HepG2 (cell line): ENCODE measurements around the gene RDH8. TPM values are rescaled to one million over a fixed set of nuclear protein-coding genes. Genes with fewer than 3 reads are reported as not detected.
A peak's percentile ranks its signal among the peaks of the same experiment; 100 is the strongest.

ENCODE experiments used
- ATAC-seq: fragments of 200-7000 bp; cut with Tn5 transposase; 3 replicates; pipeline ENCODE4 v1.9.1; 2020; ENCODE audit warnings: mild to moderate bottlenecking, moderate library complexity
- BruUV-seq: library from RNA; stranded (reverse); fragments of 400-500 nt; replicated peaks from 2 replicates; lab custom pipeline; 2021; lab: Mats Ljungman, UMichigan
- CTCF ChIA-PET: fragments of 300-600 bp; formaldehyde crosslinking; extraction: SDS; loops from one replicate; lab custom pipeline; 2021; ENCODE audit warnings: low total read pairs, inconsistent platforms, low intra/inter-chr PET ratio; lab: Yijun Ruan, JAX
- POLR2A ChIA-PET: fragments of 350-600 bp; sonication (Branson Sonifier 250); formaldehyde crosslinking; loops from one replicate; lab custom pipeline; 2020; ENCODE audit warnings: antibody characterized with exemption, inconsistent platforms; lab: Yijun Ruan, JAX
- DNase-seq: peaks from one replicate; pipeline ENCODE4 v3.0.0-alpha.2; 2015; ENCODE audit warnings: low spot score
- FAIRE-seq: peaks from 3 replicates; lab custom pipeline; 2011; peaks lifted over from hg19 to GRCh38; lab: Jason Lieb, UNC
- H2AFZ ChIP-seq: one replicate; pipeline ENCODE4 v1.6.1; 2011; ENCODE audit warnings: low read length, inconsistent platforms
- H3K27ac ChIP-seq: fragments of 300-600 bp; 3 replicates; pipeline ENCODE4 v1.8.0; 2011; ENCODE audit warnings: mixed run types, mild to moderate bottlenecking, mixed read lengths, low read length, inconsistent platforms; ENCODE audit not compliant: insufficient read depth; ENCODE audit errors: extremely low read length
- H3K27me3 ChIP-seq, 2 experiments: fragments of 200-600 bp in 1 of 2; 2 replicates in 1 of 2; 3 replicates in 1 of 2; pipeline versions ENCODE4 v1.6.0 to v1.8.0; 2011; ENCODE audit warnings: low read length in 2 of 2, mild to moderate bottlenecking in 2 of 2, moderate library complexity in 2 of 2, inconsistent platforms in 1 of 2; ENCODE audit not compliant: insufficient read depth in 2 of 2, control insufficient read depth in 1 of 2
- H3K36me3 ChIP-seq, 2 experiments: fragments of 200-600 bp in 1 of 2; replicated peaks in 1 of 2; 2 replicates in 1 of 2; 3 replicates in 1 of 2; pipeline versions ENCODE4 v1.5.1 to v1.8.0; 2011; ENCODE audit warnings: low read length in 2 of 2, inconsistent platforms in 1 of 2; ENCODE audit not compliant: insufficient read depth in 2 of 2, control insufficient read depth in 1 of 2
- H3K4me1 ChIP-seq: 2 replicates; pipeline ENCODE4 v1.5.1; 2012; ENCODE audit warnings: low read length, inconsistent platforms; ENCODE audit not compliant: insufficient read depth
- H3K4me2 ChIP-seq: 2 replicates; pipeline ENCODE4 v1.6.0; 2011; ENCODE audit warnings: low read depth, low read length, inconsistent platforms
- H3K4me3 ChIP-seq, 3 experiments: fragments of 200-600 bp in 1 of 3; sonication (generic), shearing (Covaris generic) in 1 of 3; replicated peaks in 1 of 3; 2 replicates each; pipeline ENCODE4 v1.5.1; 2011 to 2016; ENCODE audit warnings: low read length in 3 of 3, inconsistent platforms in 2 of 3, low read depth in 2 of 3, mild to moderate bottlenecking in 2 of 3, control low read depth in 1 of 3, mixed read lengths in 1 of 3; ENCODE audit not compliant: insufficient read depth in 1 of 3
- H3K79me2 ChIP-seq: one replicate; pipeline ENCODE4 v1.6.1; 2011; ENCODE audit warnings: low read length, inconsistent platforms; ENCODE audit not compliant: insufficient read depth
- H3K9ac ChIP-seq: 2 replicates; pipeline ENCODE4 v1.6.0; 2011; ENCODE audit warnings: mild to moderate bottlenecking, low read depth, low read length, inconsistent platforms; ENCODE audit not compliant: insufficient read depth
- H3K9me3 ChIP-seq: 2 replicates; pipeline ENCODE4 v1.5.1; 2012; ENCODE audit warnings: mild to moderate bottlenecking, low read length
- H4K20me1 ChIP-seq: 2 replicates; pipeline ENCODE4 v1.6.0; 2011; ENCODE audit warnings: inconsistent platforms, mild to moderate bottlenecking, low read length, moderate library complexity; ENCODE audit not compliant: insufficient read depth
- ARNTL ChIP-seq: sonication (generic); formaldehyde crosslinking; IDR thresholded peaks from 2 replicates; pipeline ENCODE4 v1.4.0; 2020; ENCODE audit warnings: mild to moderate bottlenecking, missing genetic modification reagents
- CREB1 ChIP-seq, 2 experiments: fragments of 450-650 bp in 1 of 2; IDR thresholded peaks; 2 replicates each; pipeline ENCODE4 v1.6.1; 2016 to 2017; ENCODE audit warnings: control low read depth in 1 of 2, mild to moderate bottlenecking in 1 of 2, missing compliant biosample characterization in 1 of 2, missing genetic modification characterization in 1 of 2
- ELF3 ChIP-seq: IDR thresholded peaks from 2 replicates; pipeline ENCODE4 v1.6.1; 2016; ENCODE audit warnings: missing genetic modification reagents, missing compliant biosample characterization
- GTF2F1 ChIP-seq: fragments of 150-350 bp; IDR thresholded peaks from 2 replicates; pipeline ENCODE4 v1.6.1; 2014; ENCODE audit warnings: low read length
- MLX ChIP-seq: IDR thresholded peaks from 2 replicates; pipeline ENCODE4 v1.6.1; 2016
- NFATC3 ChIP-seq: sonication (generic); formaldehyde crosslinking; IDR thresholded peaks from 2 replicates; pipeline ENCODE4 v1.5.1; 2020; ENCODE audit warnings: mild to moderate bottlenecking, missing genetic modification reagents
- NRL ChIP-seq: sonication (generic); formaldehyde crosslinking; IDR thresholded peaks from 2 replicates; pipeline ENCODE4 v1.5.0; 2020; ENCODE audit warnings: missing genetic modification reagents, mild to moderate bottlenecking, moderate library complexity, borderline replicate concordance
- PCBP2 ChIP-seq: fragments of 200-400 bp; formaldehyde crosslinking; optimal IDR thresholded peaks from 2 replicates; pipeline ENCODE3; 2018; ENCODE audit warnings: low read length, low read depth; ENCODE audit not compliant: poor library complexity, severe bottlenecking
- POGZ ChIP-seq: sonication (generic); formaldehyde crosslinking; IDR thresholded peaks from 2 replicates; pipeline ENCODE4 v1.4.0; 2020; ENCODE audit warnings: mild to moderate bottlenecking, missing genetic modification reagents
- RELA ChIP-seq: sonication (generic); formaldehyde crosslinking; IDR thresholded peaks from 2 replicates; pipeline ENCODE4 v1.4.0; 2020; ENCODE audit warnings: missing genetic modification reagents
- REPIN1 ChIP-seq: sonication (generic); formaldehyde crosslinking; IDR thresholded peaks from 2 replicates; pipeline ENCODE4 v1.8.0; 2022; ENCODE audit warnings: missing genetic modification reagents, low read depth, mild to moderate bottlenecking, borderline replicate concordance
- RFX5 ChIP-seq: IDR thresholded peaks from 2 replicates; pipeline ENCODE4 v1.6.1; 2011; ENCODE audit warnings: low read depth, low read length, improper control_type of control experiment
- SSRP1 ChIP-seq: IDR thresholded peaks from 2 replicates; pipeline ENCODE4 v1.6.1; 2016; ENCODE audit warnings: control low read depth
- TFAP4 ChIP-seq: sonication (generic); IDR thresholded peaks from 2 replicates; pipeline ENCODE4 v1.6.1; 2016; ENCODE audit warnings: low read depth, borderline replicate concordance
- ZNF205 ChIP-seq: IDR thresholded peaks from 2 replicates; pipeline ENCODE4 v1.6.1; 2018; ENCODE audit warnings: missing biosample characterization, missing genetic modification reagents
- ZNF251 ChIP-seq: sonication (generic); formaldehyde crosslinking; IDR thresholded peaks from 2 replicates; pipeline ENCODE4 v1.9.0; 2021; ENCODE audit warnings: mild to moderate bottlenecking, missing genetic modification reagents
- ZNF564 ChIP-seq: sonication (generic); formaldehyde crosslinking; IDR thresholded peaks from 2 replicates; pipeline ENCODE4 v1.8.1; 2023; ENCODE audit warnings: mild to moderate bottlenecking, missing genetic modification reagents
- ZNF781 ChIP-seq: sonication (generic); formaldehyde crosslinking; IDR thresholded peaks from 2 replicates; pipeline ENCODE4 v1.5.1; 2020; ENCODE audit warnings: borderline replicate concordance, mild to moderate bottlenecking, missing genetic modification reagents; ENCODE audit errors: not compliant biosample characterization
- ZSCAN30 ChIP-seq: sonication (generic); formaldehyde crosslinking; IDR thresholded peaks from 2 replicates; pipeline ENCODE4 v1.5.0; 2020; ENCODE audit warnings: mild to moderate bottlenecking, missing genetic modification reagents
- WGBS: methylation state at CpG from one replicate; pipeline ENCODE4 v1.1.6; 2017; ENCODE audit warnings: low lambda C conversion rate; 5-methylcytosine and 5-hydroxymethylcytosine counted together
- in situ Hi-C: cut with HindIII; loops from 2 replicates; pipeline ENCODE4 v1.10.0; 2017; ENCODE audit warnings: low pct_unique_long_range_greater_than_20kb; ENCODE audit not compliant: extremely low pct_ligation_motif_present
- intact Hi-C: fragments of 100-400 bp; cut with micrococcal nuclease; formaldehyde crosslinking; loops from one replicate; pipeline ENCODE4 v1.10.0; 2022; ENCODE audit not compliant: unreplicated experiment
- polyA plus RNA-seq, 8 experiments: library from polyadenylated mRNA; depleted of rRNA in 3 of 8; stranded (reverse) in 7 of 8; unstranded in 1 of 8; fragments of >200 nt; fragmentation: Illumina TruSeq in 4 of 8; extraction: Trizol in 4 of 8; gene quantifications; 2 replicates each; pipeline versions ENCODE4 v1.2.1 to v1.2.3, GENCODE V29; 2011 to 2016; ENCODE audit warnings: low read depth in 4 of 8, missing spikeins in 1 of 8, mixed read lengths in 1 of 8; ENCODE audit not compliant: insufficient read depth in 1 of 8
- total RNA-seq, 5 experiments: library from RNA; depleted of rRNA; stranded (reverse); fragments of >200 nt; fragmentation: Illumina TruSeq; extraction: Trizol; gene quantifications; 2 replicates each; pipeline ENCODE4 v1.2.3, GENCODE V29; 2016; ENCODE audit warnings: low read depth in 1 of 5
- TF ChIP-seq, protein P1 (sequence below): sonication (generic); formaldehyde crosslinking; IDR thresholded peaks from 2 replicates; pipeline ENCODE4 v1.5.1; 2020; ENCODE audit warnings: mild to moderate bottlenecking, missing genetic modification reagents, moderate library complexity
- TF ChIP-seq, protein P2 (sequence below): sonication (generic); formaldehyde crosslinking; IDR thresholded peaks from 2 replicates; pipeline ENCODE4 v1.5.0; 2020; ENCODE audit warnings: missing genetic modification reagents, mild to moderate bottlenecking, borderline replicate concordance

RDH8 gene
- total and polyA plus RNA-seq, 2 of the 13 experiments (the other 11 are each of a cell fraction or from before 2014, with no cell fraction given), result not detected

DNA sequence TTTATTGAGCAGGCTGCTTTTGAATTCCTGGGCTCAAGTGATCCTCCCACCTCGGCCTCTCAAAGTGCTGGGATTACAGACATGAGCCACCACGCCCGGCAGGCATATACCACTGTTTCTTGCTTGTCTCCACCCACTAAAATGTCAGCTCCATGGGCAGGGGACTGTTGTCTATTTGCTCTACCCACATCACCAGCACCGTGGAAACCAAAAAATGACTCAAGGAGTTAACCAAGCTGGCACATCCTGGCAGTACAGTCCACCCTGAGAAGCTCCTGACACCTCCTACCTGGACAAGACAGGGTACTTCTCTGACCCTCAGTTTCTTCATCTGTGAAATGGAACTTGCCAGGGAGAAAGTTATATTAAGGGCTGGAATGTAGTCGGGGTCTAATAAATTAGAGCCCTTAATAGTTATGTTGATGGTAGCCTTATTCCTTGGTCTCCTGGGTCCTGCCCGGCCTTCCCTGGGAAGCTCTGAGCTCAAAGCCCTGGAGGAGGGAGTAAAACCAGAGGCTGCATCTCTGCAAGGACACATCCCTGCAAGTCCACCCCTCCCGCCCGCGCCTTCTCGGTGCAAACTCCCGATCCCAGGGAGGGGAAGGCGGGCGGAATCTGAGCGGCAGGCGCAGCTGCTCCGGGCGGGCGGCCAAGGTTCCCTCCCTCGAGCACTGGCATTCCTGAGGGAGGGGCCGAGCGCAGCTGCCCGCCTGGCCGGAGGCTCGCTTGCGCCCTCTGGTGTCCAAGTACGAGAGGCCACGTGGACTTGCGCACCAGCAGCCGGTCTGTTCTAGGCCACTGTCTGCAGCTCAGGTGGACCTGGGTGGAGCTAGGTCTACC is 14.1 kb downstream of the RDH8 start:
- H3K4me1 ChIP-seq, result peaks cover 6% of the 10 kb centered on the region
- H2AFZ ChIP-seq, result no peak overlapping the region
- no TSS peak for BruUV-seq
- H3K27ac ChIP-seq, result no peak overlapping the region
- no peaks in the 10 kb centered on the region for H4K20me1 ChIP-seq
- H3K9ac ChIP-seq, result no peak overlapping the region
- in situ Hi-C loops (loop anchor here (5.0 kb wide), 1 partner anchor 90 kb away; the partner anchor contains the start of gene OLFM2), intact Hi-C loops (loop anchor here (1.0 to 2.0 kb wide), 2 partner anchors 93 to 97 kb away; no protein-coding TSS in a partner anchor)
- H3K4me2 ChIP-seq, result no peak overlapping the region
- peak; percentile 82 for DNase-seq
- 15% methylated on average over 7 of the region's 29 CpGs for WGBS
- ChIA-PET POLR2A (no interaction called here), CTCF (interaction anchor here (2.1 to 2.6 kb wide), 2 partner anchors 93 to 97 kb away, joined by 26 to 34 read pairs; no protein-coding TSS in a partner anchor)
- FAIRE-seq, result peak; percentile 88
- H3K36me3 ChIP-seq, result no peaks in the 10 kb centered on the region
- peak; percentile 96 for ATAC-seq
- H3K27me3 ChIP-seq, result peaks cover 5 to 38% of the 10 kb centered on the region in 2 experiments
- H3K4me3 ChIP-seq, result no peak overlapping the region; a peak in 1 of 6 replicates
- H3K79me2 ChIP-seq, result no peaks in the 10 kb centered on the region
- no peaks in the 10 kb centered on the region for H3K9me3 ChIP-seq
- TF ChIP-seq REPIN1 (CRISPR knock-in tag) (peak; percentile 78), ZNF564 (0 out of 2 replicates have a peak, but pooled peaks have one; percentile 61), POGZ (CRISPR knock-in tag) (peak; percentile 79), TFAP4 (peak; percentile 93; the same call in 1 of the 2 replicates), MLX (CRISPR knock-in tag) (peak; percentile 87), RELA (CRISPR knock-in tag) (peak; percentile 74; the same call in 1 of the 2 replicates), CREB1 (IDR thresholded peaks at IDR 0.05) (no peak), CREB1 (CRISPR knock-in tag; IDR thresholded peaks at IDR 0.05) (no peak), PCBP2 (no peak), SSRP1 (peak; percentile 78; the same call in 1 of the 2 replicates), ELF3 (CRISPR knock-in tag) (peak; percentile 83), GTF2F1 (no peak; the same call in 1 of the 2 replicates), NFATC3 (CRISPR knock-in tag) (no peak), ZNF781 (peak; percentile 31), ZSCAN30 (CRISPR knock-in tag) (no peak), NRL (CRISPR knock-in tag) (0 out of 2 replicates have a peak, but pooled peaks have one; percentile 56), ARNTL (CRISPR knock-in tag) (peak; percentile 82), ZNF205 (CRISPR knock-in tag) (peak; percentile 87), RFX5 (no peak), ZNF251 (no peak)
- TF ChIP-seq, protein P1, sequence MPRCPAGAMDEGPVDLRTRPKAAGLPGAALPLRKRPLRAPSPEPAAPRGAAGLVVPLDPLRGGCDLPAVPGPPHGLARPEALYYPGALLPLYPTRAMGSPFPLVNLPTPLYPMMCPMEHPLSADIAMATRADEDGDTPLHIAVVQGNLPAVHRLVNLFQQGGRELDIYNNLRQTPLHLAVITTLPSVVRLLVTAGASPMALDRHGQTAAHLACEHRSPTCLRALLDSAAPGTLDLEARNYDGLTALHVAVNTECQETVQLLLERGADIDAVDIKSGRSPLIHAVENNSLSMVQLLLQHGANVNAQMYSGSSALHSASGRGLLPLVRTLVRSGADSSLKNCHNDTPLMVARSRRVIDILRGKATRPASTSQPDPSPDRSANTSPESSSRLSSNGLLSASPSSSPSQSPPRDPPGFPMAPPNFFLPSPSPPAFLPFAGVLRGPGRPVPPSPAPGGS, result peak; percentile 30; the same call in 1 of the 2 replicates
- TF ChIP-seq, protein P2, sequence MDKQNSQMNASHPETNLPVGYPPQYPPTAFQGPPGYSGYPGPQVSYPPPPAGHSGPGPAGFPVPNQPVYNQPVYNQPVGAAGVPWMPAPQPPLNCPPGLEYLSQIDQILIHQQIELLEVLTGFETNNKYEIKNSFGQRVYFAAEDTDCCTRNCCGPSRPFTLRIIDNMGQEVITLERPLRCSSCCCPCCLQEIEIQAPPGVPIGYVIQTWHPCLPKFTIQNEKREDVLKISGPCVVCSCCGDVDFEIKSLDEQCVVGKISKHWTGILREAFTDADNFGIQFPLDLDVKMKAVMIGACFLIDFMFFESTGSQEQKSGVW, result no peak
